Kidney capillary endothelial cell (primary cell): ENCODE measurements around the gene RFTN1.

Experiments
- DNase-seq: peaks from one replicate; pipeline ENCODE4 v3.0.0-alpha.2; 2018; ENCODE audit warnings: low spot score

RFTN1 gene

GRCh38 chr3:16529264-16529663 is 15.8 kb upstream of the RFTN1 start:
- no peak for DNase-seq

GRCh38 chr3:16528581-16528993 is 15.1 kb upstream of the RFTN1 start:
- no peak for DNase-seq

DNA sequence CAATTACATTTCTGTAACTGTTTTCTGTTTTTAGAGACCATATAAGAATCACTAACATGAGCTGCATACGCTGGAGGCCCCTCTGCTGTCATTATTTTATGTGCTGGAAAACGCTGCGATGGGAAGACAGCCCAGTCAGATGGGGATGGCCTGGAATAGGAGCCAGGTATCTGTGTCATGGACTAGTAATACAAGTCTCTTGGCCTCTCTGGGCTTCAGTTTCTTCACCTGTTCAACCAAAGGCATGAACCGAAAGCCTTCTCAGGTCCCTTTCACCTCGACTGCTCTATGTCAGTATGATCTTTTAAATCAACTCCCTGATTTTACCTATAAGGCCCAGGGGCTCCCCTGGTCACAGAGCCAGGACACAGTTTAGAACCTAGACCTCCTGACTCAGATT is 14.6 kb upstream of the RFTN1 start:
- DNase-seq, result no peak

DNA sequence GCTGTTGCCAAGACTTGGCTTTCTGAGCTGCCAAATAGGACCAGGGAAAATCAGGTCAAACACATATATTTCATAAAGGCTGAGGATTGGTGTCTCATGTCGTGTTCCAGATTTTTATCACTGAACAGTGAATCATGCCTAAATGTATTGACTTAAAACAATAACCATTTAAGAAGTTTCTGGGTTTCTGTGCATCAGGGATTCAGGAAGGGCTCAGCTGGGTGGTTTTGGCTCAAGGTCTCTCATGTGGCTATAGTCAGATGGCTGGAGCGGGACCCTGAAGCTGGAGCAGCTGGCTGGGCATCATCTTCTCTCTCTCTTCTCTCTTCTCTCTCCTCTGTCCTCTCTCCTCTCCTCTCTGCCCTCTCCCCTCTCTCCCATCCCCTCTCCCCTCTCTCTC is 10.7 kb upstream of the RFTN1 start:
- no peak for DNase-seq

DNA sequence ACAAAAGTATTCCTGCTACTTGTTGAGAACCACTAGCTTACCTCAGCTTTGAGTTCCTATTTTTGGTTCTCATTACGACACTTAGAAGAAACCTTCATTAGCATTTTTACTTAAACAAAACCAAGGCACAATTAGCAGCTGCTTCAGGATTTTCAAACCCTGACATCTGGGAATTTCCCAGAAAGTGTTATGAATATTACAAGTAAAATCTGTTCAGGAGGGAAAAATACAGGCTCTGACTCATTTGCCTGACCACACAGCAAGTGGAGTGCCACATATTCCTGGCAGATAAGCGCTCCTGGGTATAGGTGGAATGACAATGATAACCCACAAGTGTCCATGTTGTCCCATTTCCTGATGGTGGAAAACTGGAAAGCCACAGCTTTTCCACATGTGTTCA is 10.3 kb upstream of the RFTN1 start:
- no peak for DNase-seq

DNA sequence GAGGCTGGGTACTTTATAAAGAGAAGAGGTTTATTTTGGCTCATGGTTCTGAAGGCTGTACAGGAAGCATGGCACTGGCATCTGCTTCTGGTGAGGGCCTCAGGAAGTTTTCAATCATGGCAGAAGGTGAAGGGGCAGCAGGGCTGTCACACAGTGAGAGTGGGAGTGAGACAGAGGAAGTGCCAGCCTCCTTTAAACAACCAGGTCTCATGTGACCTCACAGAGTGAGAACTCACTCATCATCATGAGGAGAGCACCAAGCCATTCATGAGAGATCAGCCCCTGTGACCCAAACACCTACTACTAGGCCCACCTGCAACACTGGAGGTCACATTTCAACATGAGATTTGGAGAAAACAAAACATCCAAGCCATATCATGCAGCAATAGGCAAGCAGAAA is 9.3 kb upstream of the RFTN1 start:
- no peak for DNase-seq

GRCh38 chr3:16520970-16521881 is 7.7 kb upstream of the RFTN1 start:
- DNase-seq, result no peak

DNA sequence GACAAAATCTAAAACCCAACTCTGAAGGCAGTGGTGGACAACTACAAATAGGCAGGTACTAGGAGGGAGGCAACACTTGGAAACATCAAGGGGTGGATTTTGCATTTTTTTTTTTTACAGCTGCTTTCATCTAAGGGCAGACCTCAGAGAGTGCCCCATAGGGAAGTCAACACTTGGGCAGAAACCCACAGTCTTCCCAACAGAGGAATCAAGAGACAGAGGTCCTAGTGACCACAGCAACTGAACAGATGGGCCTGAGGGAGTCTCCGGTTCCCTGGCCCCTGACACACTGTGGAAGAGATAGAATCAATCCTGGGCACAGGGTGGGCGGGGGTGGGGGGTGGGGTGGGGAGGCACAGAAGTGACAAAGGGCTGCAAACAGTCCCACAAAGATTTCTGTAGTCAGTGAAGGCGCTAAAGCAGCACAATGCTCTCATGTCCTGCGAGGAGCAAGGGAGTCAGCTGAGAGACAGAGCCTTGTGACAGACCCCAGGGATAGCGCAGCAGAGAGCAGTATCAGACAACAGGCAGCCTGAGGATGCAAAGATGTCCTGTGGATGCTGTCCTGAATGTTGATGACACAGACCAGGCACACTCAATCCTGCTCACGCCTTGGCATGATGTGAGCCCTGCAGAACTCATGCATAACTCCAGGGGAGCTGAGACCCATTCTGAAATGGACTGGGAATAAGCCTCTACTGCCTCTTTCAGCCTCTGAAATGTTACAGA is 6.9 kb upstream of the RFTN1 start:
- DNase-seq, result no peak

DNA sequence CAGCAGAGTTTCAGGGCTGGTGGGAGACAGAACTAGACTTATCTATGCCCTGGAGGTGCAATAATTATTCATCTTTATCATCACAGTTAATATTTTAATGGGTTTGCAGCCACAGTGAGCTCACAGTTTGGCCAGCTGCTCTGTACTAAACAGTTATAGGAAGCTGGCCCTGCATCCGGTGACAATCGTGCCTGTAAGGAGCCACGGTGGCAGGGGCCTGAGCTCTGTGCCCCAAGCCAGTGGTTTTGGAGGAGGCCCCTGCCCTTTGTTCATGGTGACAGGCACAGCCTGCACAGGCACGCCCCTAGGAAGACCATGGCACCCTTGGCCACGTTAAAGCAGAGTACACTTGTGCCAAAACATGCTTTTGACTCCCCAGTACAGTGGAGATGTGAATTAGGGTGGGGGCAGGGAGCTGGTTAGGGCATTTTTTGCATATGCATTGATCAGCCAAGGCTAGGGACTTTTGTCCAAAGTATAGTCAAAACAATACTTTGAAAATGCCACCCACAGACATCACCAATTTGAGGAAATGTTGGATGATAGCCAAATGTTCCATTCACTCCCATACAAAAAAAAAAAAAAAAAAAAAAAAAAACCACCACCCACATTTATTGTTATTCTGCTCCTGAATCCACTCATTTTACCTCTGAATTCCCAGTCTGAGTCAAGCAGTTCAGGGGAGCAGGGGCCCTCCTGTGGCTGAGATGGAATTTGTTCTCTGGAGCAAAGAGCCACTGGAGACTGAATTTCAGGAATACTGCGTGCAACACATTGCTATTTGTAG is 3.4 kb upstream of the RFTN1 start:
- DNase-seq, result peak; percentile 64

DNA sequence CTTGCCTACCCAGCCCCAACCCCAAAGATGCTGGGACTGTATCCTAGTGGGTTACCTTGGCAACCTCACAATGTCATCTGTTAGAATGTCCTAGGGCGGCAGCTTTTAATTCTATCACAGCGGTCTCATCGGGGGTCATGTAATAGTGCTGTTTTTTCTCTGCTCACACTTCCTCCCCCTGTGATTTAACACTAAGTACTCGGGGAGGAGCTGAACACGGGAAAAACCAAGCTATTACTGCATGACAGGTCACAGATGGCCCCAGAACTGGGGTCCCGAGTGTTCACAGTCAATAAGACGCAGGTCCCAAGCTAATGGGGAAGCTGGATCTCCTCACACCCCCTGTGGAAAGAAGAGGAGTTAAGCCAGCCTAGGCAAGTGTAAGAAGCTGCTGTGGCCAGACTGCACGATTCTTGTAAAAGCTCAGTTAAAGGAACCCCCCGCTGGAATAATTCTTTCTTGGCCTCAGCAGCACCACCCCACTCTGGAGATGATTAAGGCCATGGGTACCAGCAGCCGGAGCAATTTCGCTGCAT is 2.5 kb upstream of the RFTN1 start:
- no peak for DNase-seq

DNA sequence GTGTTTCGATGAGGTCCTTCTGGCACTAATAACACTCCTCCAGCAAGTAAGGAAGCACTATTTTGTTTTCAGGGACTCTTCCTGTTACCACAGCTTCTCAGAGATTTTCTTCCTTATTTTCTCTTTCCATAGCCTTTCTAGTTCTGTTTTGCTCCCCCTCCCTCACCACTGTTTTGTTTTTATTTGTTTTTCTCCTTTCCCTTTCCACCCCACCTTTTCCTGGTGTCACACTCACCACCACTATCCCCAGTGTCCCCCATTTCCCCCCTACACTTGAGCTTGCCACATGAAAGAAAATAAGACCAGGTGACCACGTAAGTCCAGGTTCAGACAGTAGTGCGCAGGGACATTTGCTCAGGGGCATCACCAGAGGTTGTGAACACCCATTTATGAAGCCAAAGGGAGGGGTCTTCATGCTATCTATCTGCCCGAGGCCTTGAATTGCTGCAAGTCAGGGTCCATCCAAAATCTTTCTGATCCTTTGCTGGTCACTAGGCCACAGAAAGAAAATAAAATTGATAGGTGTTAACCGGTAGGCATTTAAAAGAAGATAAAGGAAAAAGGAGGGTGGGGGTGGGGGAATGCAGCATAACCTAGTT is 1.4 kb upstream of the RFTN1 start:
- DNase-seq, result no peak

- no peak for DNase-seq
Measured at GRCh38 chr3:16514021-16514700, 662 bp upstream of the RFTN1 start.

GRCh38 chr3:16512435-16513140 is 911 bp downstream of the RFTN1 start:
- peak; percentile 40 for DNase-seq

DNA sequence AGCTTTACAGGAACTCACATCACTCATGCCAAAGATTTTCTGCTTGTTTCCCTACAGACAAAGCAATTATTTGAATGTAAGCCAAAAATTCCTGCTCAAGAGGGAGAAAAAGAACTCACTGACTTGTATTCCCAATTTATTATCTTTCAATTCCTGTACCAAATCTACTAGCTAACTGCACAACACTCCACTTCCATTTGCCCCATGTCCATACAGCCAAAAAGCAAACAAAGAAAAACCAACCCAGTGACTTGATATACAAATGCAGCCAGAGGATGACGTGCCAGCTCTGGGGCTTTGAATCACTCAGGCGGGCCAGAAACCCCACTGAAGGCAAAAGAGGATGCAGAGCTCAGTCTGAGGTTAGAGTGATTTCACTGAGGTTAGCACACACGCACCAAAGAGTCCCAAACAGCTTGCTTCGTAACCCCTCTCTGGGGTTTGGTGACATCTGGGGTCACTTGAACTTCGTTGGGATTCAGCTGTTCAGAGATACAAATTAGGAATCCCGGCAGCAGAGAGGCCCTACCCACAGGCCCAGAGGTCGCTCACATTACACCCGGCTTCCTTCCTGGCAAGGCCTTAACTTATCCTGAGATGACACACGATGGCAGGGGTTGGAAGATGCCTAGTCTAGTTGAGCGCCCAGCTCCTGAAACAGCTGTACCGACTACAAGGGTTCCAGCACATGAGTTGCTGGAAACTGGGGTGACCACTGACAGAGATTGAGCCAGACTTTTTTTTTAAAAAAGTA is 1.6 kb downstream of the RFTN1 start:
- DNase-seq, result peak; percentile 80

GRCh38 chr3:16510620-16511319 is 2.7 kb downstream of the RFTN1 start:
- DNase-seq, result no peak

DNA sequence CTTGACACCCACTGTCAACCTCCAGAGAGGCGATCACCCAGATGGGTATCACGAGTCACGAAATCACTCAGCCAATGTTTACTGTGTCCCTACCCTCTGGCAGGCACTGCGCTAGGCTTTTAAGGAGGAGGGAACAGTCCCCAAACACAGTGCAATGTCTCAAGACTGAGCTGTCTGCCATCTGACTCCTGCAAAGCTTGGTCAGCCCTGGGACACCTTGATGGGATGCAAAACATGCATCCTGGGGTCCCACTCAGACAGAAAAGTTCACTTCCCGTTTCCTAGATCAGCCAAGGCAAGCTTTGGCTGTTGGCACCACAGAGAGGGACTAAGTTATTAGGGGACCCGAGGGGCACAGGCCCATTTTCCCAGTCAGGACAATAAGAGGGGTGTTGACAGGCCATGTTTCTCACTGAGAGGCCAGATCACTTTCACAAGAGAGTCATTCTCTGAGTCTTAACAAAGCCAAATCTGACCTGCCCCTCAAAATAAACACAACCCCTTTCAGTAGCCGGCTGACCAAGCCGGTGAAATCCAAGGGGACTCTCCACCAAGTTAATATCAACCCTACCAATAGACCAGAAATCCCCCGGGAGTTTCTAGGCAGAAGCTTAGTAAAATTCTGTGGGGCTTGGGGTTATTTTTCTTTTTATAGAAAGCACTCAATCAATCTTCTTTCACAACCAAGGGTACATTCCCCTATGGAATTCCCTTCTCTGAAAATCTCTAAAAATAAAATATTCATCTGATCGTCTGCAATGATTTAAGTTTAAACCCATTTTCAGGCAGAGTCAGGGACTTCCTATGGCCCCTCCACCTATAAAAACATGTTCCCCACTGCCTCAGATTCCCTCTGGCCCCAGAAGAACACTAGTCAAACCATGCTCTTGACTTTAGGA is 3.5 kb downstream of the RFTN1 start:
- no peak for DNase-seq

- no peak for DNase-seq
Measured at GRCh38 chr3:16508591-16508995, 4.9 kb downstream of the RFTN1 start.

- DNase-seq, result no peak
Measured at GRCh38 chr3:16508243-16508578, 5.3 kb downstream of the RFTN1 start.
